GF-D8 (cell line): ENCODE results near the gene DKC1.

ENCODE experiments used
- DNase-seq: peaks from one replicate; lab custom pipeline; 2025; lab: John Stamatoyannopoulos, UW

Gene DKC1

DNA sequence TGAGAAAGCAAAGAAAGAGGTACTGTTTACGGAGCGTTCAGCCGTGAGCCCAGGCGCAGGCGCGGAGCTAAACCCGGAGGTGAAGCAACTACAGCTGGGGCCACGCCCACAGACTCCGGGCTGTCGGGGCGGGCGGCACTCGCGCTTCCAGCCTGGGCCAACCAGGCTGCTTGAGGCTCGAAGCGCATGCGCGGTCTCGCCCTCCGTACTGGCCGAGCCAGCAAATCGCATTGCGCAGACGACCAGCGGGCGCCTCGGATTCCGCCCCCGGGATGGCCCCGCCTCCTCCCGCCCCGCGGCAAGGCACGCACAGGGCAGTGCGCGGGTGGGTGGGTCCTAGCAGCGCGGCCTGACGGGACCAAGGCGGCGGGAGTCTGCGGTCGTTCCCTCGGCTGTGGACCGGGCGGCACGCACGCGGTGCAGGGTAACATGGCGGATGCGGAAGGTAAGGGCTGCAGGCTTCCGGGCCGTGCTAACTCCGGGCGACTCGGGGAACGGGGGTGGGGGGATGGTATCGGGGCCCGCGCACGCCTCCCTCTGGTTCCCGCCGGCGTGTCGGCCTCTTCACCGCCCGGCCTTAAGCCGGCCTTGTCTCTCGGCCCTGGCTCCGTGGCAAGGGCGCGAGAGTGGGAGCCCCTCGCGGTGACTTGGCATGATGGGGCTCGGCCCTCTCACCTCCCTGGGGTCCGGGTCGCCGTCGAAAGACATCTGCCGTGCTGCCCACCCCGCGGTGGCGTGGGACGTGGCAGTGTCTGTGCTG is at the start of gene DKC1:
TSS of gene DKC1 (plus strand) at position 328 of the 760 bp plus-strand sequence. CDS start at position 430, 102 bp downstream.
- DNase-seq, result peak; percentile 88

DNA sequence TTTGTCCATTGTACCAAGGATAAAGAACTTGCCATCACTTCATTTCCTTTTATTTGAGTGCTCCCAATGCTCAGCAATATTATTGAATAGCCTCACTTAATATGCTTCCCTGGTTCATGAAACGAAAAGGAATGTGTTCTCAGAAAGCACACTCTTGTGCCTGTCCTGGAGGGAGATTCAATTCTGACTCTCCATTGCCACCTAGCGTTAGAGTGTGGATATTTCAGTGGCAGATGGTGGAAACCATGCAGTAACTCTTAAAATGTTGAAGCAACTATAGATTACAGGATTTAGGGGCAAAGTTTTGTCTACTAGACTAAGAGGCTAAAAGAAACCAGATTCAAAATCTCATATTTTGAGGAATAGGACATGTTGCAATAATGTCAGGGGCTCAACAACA is 47.7 kb upstream of the DKC1 start:
- no peak for DNase-seq

DNA sequence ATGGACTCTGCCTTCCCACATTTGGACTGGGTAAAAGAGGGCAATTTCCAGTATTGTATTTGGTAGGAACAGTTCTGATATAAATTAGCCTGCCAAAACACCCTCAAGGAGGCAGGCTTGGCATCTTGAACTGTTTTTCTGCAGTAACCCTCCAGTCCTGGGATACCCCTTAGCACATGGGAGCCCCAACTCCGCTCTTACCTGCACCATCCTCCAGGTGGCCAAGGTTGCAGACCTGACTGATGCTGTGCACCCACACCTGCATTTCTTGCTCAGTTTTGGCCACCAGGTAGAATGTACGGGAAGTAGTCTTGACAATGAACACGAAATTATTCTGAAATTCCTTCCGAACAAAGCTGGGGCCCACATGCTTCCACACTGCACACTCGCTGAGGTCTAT is 46.8 kb upstream of the DKC1 start:
- DNase-seq, result no peak

DNA sequence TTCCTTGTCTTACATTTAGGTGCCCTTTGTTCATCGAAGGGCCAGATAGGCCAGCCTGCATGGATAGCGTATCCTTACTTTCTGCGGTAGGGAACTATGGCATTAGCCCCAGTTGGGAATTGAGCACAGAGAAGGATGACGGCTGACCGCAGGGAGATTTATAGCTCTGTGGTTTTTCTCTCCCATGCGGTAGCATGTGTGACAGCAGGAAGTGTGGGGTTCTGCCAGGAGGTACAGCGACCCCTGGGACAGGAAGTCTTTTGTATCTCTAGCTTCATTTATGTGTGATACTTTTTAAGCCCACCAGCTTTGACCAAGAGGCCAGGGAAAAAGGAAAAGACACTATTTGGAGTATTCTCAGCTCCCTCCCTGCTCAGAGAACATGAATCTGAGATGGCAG is 44.8 kb upstream of the DKC1 start:
- peak; percentile 72 for DNase-seq

DNA sequence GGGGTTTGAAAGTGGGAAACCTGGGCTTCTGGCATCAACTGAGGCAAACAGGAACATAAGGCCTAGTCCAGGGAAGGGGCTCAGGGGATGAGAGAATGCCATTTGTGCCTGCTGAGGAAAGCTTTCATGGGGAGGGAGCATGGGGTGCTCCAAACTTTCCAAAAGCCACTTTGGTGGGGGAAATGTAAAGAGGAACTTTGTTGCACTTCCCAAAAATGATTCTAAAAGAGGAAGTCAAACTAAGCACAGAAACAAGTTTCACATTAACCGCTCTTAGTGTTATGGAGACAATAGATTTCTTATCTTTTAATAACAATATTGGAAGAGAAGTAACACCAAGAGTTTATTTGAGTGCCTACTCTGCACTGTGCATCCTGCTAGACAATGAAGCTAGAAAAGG is 44.0 kb upstream of the DKC1 start:
- peak; percentile 73 for DNase-seq

DNA sequence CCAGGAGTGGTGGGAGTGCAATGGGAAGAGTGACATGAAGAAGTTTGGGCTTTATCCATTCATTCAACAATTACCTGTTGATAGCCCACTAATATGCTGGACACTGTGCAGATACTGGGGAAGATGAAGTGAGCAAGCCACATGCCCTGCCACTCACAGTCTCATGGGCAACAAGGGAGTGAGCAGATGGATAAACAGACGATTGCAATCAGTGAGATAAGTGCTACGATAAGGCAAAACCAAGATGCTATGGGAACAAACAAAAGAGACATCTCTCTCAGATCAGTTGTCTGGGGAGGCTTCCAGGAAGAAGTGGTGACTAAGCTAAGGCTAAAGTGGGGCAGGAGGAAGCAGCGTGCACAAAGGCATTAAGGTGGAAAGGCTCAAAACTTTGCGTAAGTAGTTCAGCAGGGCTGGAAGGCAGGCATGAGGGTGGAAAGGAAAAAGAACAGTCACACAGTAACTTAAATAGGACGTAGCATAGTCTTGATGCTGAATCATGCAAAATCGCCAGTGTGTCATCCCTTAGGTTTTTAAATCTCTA is 43.5 kb upstream of the DKC1 start:
- peak; percentile 89 for DNase-seq

DNA sequence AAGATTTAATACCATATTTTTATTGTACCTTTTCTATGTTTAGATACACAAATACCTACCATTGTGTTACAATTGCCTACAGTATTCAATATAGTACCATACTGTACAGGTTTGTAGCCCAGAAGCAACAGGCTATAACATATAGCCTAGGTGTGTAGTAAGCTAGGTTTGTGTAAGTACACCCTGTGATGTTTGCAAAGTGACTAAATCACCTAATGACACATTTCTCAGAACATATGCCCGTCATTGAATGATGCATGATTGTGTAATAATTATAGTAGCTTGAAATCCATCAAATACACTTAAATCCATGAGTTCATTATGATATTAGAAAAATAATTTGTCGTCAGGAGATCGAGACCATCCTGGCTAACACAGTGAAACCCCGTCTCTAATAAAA is 42.6 kb upstream of the DKC1 start:
- DNase-seq, result no peak

DNA sequence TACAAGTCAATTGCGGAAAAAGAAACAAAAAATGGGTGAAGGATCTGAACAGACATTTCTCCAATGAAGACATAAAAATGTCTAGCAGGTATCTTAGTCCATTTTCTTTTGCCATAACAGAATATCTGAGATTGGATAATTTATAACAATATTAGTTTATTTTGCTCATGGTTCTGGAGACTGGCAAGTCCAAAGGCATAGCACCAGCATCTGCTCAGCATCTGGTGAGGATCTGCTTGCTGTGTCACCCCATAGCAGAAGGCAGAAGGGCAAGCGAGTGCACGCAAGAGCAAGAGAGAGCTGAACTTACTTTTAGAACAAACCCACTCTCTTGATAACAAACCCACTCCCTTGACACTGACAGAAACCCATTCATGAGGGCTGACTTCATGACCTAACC is 41.5 kb upstream of the DKC1 start:
- no peak for DNase-seq

DNA sequence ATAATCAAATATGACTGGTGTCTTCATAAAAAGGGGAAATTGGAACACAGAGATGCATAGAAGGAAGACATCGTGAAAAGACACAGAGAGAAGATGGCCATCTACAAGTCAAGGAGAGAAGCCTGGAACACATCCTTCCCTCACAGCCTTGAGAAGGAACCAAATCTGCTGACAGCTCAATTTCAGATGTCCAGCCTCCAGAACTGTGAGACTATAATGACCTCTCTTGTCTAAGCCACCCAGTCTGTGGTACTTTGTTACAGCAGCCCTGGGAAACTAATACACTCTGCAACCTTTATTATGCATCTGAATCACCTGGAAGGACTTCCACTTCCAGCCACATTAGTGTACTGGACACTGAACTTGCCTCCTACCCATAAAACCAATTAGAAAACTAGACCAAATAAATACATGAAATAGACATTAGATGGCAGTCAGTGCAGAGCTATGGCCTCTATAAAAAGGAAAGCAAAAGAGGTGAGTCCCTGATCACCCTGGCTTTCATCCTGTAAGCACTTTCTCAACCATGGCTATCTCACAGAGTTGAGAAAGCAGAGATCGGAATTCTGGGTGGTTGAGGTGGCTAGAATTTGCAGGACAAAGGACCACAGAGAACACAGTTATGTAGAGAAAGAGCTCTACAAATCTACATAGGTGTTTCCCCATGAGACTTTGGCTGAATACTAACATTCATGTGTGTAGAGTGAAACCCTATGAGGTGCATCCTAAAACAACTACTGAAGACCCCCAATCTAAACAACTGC is 37.5 kb upstream of the DKC1 start:
- DNase-seq, result no peak

DNA sequence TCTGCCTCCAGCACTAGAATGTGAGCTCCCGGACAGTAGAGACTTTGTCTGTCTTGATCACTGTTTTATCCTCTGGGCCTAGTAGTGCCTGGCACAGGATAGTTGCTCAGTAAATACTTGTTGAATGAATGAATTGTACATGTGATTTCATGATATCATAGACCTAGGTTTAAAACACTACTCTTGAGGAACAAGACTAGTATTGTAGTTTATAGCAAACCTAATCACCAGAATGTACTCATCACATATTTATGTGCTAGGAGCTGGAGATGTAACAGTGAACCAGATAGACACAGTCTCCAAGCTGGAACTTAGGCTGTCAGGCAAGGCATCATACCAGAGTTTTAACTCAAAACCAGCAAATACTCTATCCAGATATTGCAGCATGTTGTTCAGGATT is 35.2 kb upstream of the DKC1 start:
- no peak for DNase-seq

DNA sequence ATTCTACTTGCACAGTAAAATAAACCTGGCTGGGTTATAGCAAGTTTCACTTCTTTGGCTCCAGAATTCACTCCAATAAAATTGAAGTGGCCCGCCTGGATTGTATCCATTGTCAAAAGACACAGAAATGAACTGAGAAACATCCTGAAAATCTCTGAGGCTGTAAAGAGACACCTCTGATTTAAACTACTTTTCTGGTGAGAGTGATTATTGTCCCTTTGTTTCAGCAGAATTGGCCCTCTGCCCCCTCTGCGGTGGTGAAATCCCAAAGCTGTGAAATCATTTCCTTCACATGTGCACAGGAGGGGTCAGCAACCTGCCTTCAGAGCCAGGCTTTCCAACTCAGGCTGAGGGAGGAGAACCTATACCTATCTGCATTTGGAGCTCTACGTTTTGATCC is 34.8 kb upstream of the DKC1 start:
- DNase-seq, result peak; percentile 27

DNA sequence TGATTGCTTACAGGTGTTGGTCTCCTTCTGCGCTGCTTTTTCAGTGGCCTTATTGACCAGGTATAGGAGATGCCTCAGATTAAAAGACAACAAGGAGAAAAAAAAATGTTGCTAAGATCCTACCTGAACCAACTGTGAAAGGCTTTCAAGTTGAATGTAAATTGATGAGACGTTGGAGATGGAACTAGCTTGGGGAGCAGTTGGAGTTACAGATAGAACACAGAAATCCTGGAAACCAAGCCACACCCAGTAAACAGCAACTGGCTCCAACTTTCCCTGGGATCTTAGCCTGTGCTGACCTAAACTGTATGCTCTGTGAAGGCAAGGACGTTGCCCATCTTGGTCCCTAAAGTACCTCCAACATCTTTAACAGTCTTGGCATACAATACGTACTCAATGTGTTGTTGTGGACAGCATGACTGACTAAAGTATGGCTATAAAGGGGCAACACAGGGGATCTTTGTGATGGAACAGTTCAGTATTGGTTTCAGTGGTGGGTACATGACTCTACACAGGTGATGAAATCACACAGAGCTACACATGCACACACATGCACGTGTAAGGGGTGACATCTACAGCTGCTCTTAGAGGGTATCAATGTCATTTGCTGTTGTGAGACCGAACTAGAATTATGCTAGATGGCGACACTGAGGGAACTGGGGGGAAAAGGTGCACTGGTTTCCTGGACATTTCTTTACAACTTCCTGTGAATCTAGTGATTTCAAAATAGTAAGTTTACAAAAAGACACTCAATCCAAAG is 34.1 kb upstream of the DKC1 start:
- DNase-seq, result peak; percentile 14

DNA sequence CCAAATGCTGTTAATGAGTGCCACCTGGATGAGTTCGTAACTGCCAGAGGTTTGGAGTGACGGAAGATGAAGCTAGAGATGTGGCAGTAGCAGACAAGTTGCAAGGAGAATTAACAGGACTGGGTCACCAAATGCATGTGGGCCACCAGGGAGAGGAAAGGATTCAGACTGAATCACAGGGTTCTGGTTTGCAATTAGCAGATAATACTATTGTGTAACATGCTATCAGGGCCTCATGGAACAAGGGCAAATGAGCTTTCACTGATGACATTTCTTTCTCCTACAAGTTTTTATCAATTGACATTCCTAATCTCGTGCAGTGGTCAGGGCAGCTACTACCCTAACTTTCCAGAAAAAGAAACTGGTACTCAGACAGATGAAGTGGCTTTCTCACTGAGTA is 33.2 kb upstream of the DKC1 start:
- no peak for DNase-seq

DNA sequence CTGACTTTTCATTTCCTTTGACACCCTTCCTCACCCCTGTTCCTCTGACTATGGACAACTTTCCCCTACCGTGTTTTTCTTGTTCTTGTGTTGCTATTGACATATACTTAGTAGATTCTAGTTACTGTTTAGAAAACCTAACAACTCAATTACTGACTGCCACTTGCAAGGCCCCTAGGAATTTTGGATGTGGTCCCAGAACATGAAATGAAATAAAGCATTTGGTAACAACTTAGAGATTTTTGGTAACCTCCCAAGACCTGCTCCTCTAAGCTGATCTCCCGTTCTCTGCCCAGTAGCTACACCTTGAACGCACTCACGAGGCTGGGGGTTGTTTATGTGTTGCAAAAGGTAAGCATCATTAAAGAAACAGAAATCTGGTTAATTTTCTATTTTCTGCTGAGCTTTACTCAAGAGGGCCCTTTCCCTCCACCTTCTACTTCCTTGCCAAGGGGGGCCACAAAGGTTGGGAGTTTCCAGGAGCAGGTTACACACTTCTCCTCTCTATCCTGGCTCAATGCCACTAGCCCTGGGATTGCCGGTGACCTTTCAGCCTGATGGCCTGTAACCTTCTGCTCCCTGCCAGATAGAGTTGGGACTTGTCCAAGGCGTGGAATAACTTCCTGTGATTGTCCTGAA is 32.3 kb upstream of the DKC1 start:
- DNase-seq, result no peak

DNA sequence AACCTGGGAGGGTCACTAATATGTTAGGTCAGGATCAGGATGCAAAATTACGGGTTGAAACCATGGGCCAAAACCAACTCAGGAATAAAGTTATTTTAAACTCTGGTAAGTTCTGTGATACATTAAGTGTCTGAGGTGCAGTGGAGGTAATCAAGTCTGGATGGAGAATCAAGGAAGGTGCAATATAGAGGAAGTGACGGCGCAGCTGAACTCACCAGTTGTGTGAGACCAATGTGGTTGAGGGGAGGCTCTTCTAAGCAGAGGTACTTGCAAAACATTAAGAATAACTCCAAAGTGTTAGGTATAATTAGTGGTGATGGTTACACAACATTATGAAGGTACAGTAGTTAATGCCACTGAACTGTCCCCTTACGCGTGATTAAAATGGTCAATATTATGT is 31.5 kb upstream of the DKC1 start:
- no peak for DNase-seq

DNA sequence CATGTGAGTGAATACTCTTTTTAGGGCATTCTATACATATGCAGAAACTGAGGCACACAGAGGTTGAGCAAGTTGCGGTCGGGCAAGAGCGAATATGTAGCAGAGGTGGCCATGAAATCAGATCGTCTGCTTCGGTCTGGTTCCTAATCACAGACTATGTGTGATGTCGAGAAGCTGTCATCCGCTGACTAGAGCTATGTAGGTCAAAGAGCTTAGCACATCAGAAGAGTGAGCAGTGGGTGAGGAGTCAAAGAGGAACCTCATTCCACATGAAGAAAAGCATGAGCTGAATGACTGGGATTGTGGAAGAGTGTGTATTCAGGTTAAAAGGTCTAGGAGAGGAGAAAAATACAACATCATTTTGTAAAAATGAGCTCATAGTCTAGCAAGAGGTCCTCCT is 30.8 kb upstream of the DKC1 start:
- no peak for DNase-seq

DNA sequence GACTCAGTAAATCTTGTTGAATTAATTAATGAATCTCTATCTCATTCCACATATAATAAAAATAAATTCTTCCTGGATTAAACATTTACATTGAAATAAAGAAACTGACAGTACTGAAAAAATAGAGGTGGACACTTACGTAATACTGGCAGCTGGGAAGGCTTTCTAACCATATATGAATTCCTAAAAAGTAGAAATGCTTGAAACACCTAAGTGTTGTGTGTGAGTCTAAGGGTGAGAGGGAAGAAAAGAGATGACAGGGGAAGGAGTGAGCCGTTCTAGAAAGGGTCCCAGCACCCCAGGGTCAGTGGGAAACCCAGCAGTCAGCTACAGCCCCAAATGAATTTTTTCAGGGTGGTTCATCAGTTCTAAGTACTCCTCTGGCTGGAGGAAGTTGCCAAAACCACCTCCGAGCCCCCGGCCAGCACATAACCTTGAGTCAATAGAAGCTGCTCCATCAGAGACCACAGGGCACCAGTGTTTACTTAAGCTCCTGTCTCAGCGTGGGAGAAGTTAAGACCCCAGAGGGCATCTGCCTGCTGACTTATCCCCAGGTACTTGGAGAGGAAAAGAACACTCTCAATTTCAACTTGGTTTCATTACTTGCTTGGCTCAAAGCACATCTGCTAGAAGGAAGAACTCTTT is 30.1 kb upstream of the DKC1 start:
- DNase-seq, result peak; percentile 22

DNA sequence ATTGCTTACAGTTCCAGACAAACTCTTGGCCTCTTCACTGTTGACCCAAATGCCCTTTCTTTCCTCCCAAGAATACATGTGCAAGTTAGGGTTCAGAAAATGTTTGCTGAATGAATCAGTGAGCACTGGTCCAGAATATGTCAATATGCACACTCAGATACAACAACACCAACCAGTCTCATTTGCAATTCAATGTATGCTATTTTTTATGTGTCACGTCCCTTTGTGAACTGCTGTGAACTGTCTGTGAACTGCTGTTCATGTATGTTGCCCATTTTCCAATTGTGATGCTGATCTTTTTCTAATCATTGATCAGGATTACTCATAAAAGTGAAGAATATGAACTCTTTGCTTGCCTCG is 29.6 kb upstream of the DKC1 start:
- no peak for DNase-seq

DNA sequence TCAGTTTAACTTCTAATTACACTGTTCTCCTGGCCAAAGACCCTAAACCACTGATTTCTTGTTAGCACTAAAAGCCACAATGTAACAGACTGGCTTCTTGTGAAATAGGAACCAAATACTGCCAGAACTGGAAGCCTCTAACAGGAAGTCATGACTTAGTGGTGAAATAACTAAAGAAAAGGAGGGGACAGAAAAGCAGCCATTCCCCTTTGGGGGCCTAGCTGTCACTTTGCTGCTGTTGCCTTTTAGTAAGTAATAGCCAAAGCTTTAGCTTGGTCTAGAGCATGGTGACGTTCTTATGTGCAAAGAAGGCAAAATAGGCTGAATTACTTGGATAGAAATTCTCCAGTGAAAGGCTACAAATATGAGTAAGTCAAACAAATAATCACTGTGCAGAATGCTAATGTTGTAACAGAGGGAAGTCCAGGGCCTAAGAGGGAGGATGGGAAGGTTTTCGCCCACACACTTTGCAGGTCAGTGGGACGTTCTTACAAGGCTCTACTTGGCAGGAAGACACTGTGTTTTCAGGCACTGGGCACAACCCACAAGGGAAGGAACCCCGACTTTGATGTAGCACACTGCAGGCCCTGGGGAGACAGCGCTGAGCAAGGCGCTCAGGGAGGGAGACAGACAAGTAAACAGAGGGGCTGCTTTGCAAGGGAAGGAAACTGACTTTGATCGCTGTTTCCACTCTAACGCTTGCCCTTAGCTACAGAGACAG is 28.4 kb upstream of the DKC1 start:
- DNase-seq, result peak; percentile 88

DNA sequence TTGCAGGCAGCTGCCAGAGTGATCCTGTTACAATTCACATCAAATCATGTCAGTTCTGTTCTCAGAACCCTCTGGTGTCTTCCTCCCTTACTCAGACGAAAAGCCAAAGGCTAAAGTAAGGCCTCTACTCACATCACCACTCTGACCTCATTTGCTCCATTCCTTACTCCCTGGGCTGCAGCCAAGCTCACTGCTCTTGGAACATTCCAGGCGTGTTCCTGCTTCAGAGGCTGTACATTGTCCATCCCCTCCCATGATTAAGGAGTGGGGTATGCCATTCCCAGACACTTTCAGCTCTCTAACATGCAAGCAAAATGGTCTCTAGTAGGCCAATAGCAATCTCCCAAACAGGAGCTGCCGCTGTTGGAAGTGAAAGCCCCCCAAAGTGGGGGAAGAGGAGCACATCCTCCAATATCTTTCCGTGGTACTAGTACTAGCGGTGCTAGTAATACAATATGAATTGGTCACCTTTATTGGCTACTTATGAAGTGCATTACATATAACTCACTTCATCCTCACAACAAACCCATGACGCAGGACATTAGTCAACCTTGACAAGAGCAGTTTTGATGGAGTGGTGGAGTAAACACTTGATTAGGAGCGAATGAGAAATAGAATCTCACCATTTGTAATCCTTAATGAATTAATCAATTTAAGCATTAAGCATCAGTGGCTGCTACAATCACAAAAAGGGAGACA is 26.8 kb upstream of the DKC1 start:
- DNase-seq, result no peak
